Thoracic aorta (tissue), 2 donors: ENCODE measurements around the gene DIP2C. TPM values are rescaled to one million over a fixed set of nuclear protein-coding genes. Genes with fewer than 3 reads are reported as not detected.

Experiments used
- ATAC-seq: fragments of 150-250 bp; one replicate; pipeline ENCODE4 v1.8.0; 2017; ENCODE audit warnings: low read depth; ENCODE audit not compliant: insufficient number of reproducible peaks, low FRiP score
- DNase-seq: peaks from one replicate; pipeline ENCODE4 v3.0.0-alpha.2; 2020; ENCODE audit warnings: low spot score
- H3K27ac ChIP-seq, 2 donors: fragments of 200-600 bp; sonication (generic); 1 replicate in 1 of 2; 2 replicates in 1 of 2; pipeline ENCODE4 v1.5.1; 2016; ENCODE audit warnings: mild to moderate bottlenecking in 2 of 2, moderate library complexity in 2 of 2
- H3K27me3 ChIP-seq: fragments of 200-600 bp; sonication (generic); replicated peaks from 2 replicates; pipeline ENCODE4 v1.6.0; 2016; ENCODE audit warnings: mild to moderate bottlenecking; ENCODE audit not compliant: insufficient read depth
- H3K36me3 ChIP-seq: fragments of 200-600 bp; sonication (generic); one replicate; pipeline ENCODE4 v1.5.1; 2016
- H3K4me1 ChIP-seq, 2 donors: fragments of 200-600 bp; sonication (generic); 1 replicate in 1 of 2; 2 replicates in 1 of 2; pipeline versions ENCODE4 v1.5.1 to v1.6.0; 2016; ENCODE audit warnings: low read depth in 2 of 2, mild to moderate bottlenecking in 1 of 2; ENCODE audit not compliant: control insufficient read depth in 1 of 2
- H3K4me3 ChIP-seq: fragments of 200-600 bp; sonication (generic); 2 replicates; pipeline ENCODE4 v1.5.1; 2016; ENCODE audit warnings: mild to moderate bottlenecking
- H3K9me3 ChIP-seq: fragments of 200-600 bp; sonication (generic); 2 replicates; pipeline ENCODE4 v1.5.1; 2016
- total RNA-seq, 2 donors: library from RNA; depleted of rRNA; stranded (reverse); fragments of >200 nt; gene quantifications; one replicate each; pipeline versions ENCODE4 v1.1.0 to v1.2.3, GENCODE V29; 2016
- TF ChIP-seq, protein P1 (sequence below): fragments of 200-600 bp; sonication (generic); IDR thresholded peaks from one replicate; pipeline ENCODE4 v1.5.1; 2019; ENCODE audit warnings: antibody characterized with exemption

DIP2C gene
- total RNA-seq, 2 donors from 2014 or later = 36.8 to 44.0 TPM

DNA sequence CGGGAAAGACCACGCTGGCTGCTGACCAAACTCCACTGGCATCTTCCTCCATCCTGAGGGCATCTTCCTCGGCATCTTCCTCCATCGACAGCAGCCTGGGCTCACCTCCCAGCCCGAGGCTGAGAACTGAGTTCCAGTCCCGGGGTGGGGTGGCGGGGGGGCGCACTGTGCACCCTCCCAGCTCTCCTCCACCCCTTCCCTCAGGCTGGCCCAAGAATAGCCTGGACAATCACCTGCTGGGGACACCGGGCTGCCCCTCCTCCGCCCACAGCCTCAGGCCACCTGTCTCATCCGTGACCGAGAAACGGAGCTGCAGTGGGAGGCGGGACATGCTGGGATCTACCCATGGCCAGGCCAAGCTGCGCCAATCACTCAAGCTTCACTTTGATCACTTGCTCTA is 37.2 kb downstream of the DIP2C start:
- no peaks in the 10 kb centered on the region for H3K27me3 ChIP-seq
- no peak for DNase-seq
- H3K4me3 ChIP-seq = no peak overlapping the region
- TF ChIP-seq, protein P1, sequence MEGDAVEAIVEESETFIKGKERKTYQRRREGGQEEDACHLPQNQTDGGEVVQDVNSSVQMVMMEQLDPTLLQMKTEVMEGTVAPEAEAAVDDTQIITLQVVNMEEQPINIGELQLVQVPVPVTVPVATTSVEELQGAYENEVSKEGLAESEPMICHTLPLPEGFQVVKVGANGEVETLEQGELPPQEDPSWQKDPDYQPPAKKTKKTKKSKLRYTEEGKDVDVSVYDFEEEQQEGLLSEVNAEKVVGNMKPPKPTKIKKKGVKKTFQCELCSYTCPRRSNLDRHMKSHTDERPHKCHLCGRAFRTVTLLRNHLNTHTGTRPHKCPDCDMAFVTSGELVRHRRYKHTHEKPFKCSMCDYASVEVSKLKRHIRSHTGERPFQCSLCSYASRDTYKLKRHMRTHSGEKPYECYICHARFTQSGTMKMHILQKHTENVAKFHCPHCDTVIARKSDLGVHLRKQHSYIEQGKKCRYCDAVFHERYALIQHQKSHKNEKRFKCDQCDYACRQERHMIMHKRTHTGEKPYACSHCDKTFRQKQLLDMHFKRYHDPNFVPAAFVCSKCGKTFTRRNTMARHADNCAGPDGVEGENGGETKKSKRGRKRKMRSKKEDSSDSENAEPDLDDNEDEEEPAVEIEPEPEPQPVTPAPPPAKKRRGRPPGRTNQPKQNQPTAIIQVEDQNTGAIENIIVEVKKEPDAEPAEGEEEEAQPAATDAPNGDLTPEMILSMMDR = no peak
- H3K36me3 ChIP-seq = no peaks in the 10 kb centered on the region
- ATAC-seq = no peak
- H3K4me1 ChIP-seq = peaks cover 6 to 29% of the 10 kb centered on the region in 2 donors
- H3K9me3 ChIP-seq = no peaks in the 10 kb centered on the region
- H3K27ac ChIP-seq = no peak overlapping the region

DNA sequence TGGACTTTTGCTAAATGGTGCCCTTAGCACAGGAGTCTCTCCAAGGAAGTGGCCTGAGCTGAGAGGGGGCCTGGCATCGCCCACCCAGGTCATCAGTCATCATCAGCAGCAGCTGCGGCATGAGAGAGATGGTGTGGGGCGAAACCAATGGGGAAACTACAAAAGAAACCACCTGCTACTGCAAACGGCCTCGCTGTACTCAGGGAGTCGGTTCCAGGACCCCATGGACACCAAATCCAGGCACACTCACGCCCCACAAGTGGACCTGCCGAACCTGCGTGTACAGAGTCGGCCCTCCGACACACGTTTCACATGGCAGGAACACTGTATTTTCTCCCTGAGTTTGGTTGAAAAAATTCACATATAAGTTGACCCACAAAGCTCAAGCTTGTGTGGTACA is 37.8 kb downstream of the DIP2C start:
- TF ChIP-seq, protein P1 = no peak
- no peak overlapping the region for H3K27ac ChIP-seq
- H3K27me3 ChIP-seq = no peaks in the 10 kb centered on the region
- H3K36me3 ChIP-seq = no peaks in the 10 kb centered on the region
- ATAC-seq = no peak
- H3K9me3 ChIP-seq = no peaks in the 10 kb centered on the region
- H3K4me1 ChIP-seq = peaks cover 6 to 29% of the 10 kb centered on the region in 2 donors
- DNase-seq = no peak
- no peak overlapping the region for H3K4me3 ChIP-seq

DNA sequence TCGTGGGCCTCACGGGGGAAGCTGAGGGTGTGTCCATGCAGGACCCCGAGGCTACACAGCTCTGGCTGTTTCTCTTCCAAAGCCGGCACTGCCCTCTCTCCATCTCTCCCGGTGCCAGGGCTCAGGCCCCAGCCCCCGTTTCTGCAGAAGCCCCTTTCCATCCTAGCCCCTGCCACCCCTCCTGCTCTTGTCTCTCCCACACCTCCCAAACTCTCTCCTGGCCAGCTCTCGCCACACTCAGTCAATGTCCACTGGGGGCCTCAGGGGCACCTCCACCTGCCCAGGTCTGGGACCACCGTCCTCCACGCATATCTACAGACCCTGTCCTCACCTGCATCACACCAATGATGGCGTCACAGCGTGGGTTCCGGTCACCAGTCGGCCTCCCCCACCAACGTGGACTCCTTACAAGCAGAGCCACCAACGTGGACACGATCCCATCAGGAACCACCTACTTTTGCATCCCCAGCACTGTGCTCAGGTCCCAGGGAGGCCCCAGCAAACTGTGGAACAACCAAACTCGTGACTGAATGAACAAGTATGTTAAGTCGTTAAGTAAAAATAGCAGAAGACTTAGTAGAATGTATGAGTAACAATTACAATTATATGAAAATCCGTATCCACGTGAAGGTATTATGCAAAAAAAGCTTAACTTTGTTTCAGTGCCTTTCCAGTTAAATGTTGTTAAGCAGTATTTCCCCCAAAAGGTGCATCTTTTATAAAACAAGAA is 38.4 kb downstream of the DIP2C start:
- Histone ChIP-seq H3K9me3 (no peaks in the 10 kb centered on the region), H3K27ac (peak overlapping the region in 1 of 2 donors; percentile 36), H3K4me1 (peaks cover 6 to 29% of the 10 kb centered on the region in 2 donors), H3K4me3 (peak overlapping the region; percentile 58), H3K27me3 (no peaks in the 10 kb centered on the region), H3K36me3 (no peaks in the 10 kb centered on the region)
- ATAC-seq (no peak), DNase-seq (no peak)
- TF ChIP-seq, protein P1 = no peak

DNA sequence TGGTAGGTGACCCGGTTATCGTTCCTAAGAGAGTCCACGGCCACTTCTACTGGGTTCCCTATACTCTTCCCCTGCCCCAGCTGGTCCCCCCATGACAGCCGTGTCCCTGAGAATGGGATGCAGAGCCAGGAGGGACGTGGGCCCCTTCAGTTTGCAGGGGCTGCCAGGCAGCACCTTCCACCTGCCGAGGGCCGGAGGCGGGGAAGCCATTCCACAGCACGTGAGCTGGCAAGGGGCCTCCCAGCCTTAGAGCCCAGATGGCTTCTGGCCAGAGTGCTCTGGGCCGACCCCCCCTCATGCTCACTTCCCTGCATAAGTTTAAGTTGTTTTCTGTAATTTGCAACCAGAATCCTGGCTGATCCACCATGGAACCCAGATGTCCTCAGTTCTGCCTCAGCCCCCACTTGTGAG is 39.0 kb downstream of the DIP2C start:
- Histone ChIP-seq H3K36me3 (no peaks in the 10 kb centered on the region), H3K4me3 (peak overlapping the region; percentile 58), H3K4me1 (peaks cover 6 to 29% of the 10 kb centered on the region in 2 donors), H3K27me3 (no peaks in the 10 kb centered on the region), H3K27ac (peak overlapping the region; percentile 36 to 58), H3K9me3 (no peaks in the 10 kb centered on the region)
- ATAC-seq (no peak), DNase-seq (no peak)
- TF ChIP-seq, protein P1 = no peak

DNA sequence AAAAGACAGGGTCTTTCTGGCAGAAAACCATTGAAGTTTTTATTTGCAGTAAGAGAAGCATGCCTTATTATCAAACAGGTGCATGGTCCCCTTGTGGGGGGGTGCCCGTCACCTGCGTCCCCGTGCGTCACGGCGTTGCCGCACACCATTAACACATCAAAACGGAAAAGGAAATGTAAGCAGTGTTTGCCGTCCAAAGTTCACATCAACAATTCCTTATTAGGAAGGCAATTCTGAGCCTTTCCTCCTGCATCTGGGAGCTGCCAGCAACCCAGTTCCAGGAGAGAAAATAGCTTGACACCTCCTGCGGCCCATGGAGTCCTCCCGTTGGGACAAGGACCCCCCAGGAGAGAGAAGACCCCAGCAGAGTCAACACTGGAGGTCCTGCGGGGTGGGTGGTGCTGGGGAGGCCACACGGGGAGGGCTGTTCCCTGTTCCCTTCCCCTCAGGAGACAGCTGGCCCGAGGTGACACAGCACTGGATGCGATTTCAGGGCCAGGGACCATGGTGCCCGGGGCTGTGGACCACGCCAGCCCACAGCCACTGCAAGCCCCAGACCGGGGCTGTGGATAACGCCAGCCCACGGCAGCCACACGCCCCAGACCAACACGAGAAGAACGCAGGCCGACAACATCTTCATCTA is 39.5 kb downstream of the DIP2C start:
- H3K27me3 ChIP-seq = no peaks in the 10 kb centered on the region
- peaks cover 6 to 29% of the 10 kb centered on the region in 2 donors for H3K4me1 ChIP-seq
- TF ChIP-seq, protein P1 = no peak
- DNase-seq (no peak), ATAC-seq (peak; percentile 69)
- peak overlapping the region; percentile 36 to 58 for H3K27ac ChIP-seq
- H3K36me3 ChIP-seq = no peaks in the 10 kb centered on the region
- H3K4me3 ChIP-seq = peak overlapping the region; percentile 58
- H3K9me3 ChIP-seq = no peaks in the 10 kb centered on the region
